Omental fat pad (tissue), 4 donors: ENCODE results near the gene VCPKMT. TPM values are rescaled to one million over a fixed set of nuclear protein-coding genes. Genes with fewer than 3 reads are reported as not detected.

ENCODE experiments used
- ATAC-seq: fragments of 150-250 bp; one replicate; pipeline ENCODE4 v1.9.1; 2016; ENCODE audit warnings: mild to moderate bottlenecking, moderate library complexity; ENCODE audit not compliant: low FRiP score
- DNase-seq: peaks from one replicate; pipeline ENCODE4 v3.0.0-alpha.2; 2019; ENCODE audit warnings: low spot score
- total RNA-seq, 4 donors: library from RNA; depleted of rRNA; stranded (reverse); fragments of >200 nt; gene quantifications; one replicate each; pipeline ENCODE4 v1.1.0, GENCODE V29; 2016
- TF ChIP-seq, protein P1 (sequence below), 3 donors: fragments of 450-650 bp; IDR thresholded peaks; one replicate each; pipeline ENCODE4 v1.5.1; 2016 to 2017; ENCODE audit warnings: antibody characterized with exemption in 3 of 3, mild to moderate bottlenecking in 3 of 3, moderate library complexity in 2 of 3

The VCPKMT gene
- total RNA-seq, 4 donors from 2014 or later = 3.9 to 9.9 (median 7.7) TPM

DNA sequence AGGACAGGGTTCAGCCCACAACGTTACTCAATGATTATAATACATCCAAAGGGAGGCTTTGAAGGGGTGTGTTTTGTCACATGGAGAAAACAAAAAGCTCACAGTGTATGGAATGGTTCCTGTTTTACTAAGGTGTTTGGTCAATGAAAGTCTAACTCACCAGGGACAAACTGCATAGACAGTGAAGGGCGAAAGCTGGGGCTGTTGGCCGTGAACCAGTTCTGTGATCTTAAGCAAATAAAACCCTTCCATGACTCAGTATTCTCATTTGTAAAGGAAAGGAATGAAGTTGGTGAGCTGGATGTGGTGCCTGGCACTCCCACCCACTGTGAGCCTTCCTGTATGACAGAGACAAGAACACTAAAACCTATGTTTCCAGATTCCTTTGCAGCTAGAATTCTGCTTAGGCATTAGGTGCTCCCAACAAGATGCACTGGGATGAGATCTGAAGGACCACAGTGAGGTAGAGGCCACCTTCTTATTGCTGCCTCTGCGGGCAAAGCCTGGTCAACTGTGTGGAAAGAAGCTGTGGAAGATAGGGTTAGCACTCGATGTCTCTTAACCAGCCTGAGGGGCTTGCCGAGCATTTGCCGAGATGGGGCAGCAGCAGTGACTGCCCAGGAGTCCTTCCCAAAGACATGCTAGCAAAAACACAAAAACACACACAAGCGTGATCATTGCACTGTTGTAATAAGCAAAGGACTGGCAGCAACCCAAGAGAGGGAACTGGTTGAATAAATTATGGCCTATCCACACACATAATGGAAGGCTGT lies 48.5 kb downstream of the VCPKMT start:
- TF ChIP-seq, protein P1, sequence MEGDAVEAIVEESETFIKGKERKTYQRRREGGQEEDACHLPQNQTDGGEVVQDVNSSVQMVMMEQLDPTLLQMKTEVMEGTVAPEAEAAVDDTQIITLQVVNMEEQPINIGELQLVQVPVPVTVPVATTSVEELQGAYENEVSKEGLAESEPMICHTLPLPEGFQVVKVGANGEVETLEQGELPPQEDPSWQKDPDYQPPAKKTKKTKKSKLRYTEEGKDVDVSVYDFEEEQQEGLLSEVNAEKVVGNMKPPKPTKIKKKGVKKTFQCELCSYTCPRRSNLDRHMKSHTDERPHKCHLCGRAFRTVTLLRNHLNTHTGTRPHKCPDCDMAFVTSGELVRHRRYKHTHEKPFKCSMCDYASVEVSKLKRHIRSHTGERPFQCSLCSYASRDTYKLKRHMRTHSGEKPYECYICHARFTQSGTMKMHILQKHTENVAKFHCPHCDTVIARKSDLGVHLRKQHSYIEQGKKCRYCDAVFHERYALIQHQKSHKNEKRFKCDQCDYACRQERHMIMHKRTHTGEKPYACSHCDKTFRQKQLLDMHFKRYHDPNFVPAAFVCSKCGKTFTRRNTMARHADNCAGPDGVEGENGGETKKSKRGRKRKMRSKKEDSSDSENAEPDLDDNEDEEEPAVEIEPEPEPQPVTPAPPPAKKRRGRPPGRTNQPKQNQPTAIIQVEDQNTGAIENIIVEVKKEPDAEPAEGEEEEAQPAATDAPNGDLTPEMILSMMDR (IDR thresholded peaks at IDR 0.05) = no peak
- ATAC-seq (no peak), DNase-seq (no peak)

DNA sequence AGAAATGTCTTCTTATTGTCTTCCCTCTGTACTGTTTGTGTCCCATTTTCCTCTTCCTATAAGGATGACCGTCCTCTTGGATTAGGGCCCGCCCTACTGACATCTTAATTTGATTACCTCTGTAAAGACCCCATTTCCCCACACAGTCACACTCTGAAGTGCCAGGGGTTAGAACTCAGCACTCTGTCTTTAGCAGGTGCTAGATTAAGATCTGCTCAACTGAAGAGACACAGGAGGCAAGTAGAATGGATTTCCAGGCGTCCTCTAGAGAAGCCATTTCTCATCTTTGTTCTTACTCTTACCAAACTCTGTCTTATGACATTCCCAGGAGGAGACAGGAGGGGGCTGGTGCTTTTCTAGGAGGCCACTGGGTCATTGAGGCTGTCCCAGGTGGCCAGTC lies 50.8 kb downstream of the VCPKMT start:
- ATAC-seq (no peak), DNase-seq (no peak)
- TF ChIP-seq, protein P1 (IDR thresholded peaks at IDR 0.05) = no peak

DNA sequence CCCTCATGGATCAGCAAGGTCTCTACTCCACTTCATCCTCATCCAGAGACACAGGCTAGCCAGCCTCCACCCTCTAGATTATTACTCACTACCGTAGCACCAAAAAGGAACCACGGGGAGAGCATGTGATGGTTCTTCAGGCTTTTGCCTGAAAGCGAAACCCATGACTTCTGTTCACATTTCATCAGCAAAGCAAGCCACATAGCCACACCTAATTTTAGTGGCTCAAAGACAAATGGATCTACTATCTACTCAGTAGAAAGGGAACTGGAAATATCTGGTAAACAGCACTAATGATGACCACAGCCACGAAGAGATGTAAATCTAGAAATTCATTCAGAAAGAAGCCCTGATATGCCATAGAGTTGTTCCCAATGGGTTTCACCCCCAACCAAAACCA lies 51.4 kb downstream of the VCPKMT start:
- TF ChIP-seq, protein P1 (IDR thresholded peaks at IDR 0.05) = no peak
- no peak for DNase-seq
- ATAC-seq = no peak

DNA sequence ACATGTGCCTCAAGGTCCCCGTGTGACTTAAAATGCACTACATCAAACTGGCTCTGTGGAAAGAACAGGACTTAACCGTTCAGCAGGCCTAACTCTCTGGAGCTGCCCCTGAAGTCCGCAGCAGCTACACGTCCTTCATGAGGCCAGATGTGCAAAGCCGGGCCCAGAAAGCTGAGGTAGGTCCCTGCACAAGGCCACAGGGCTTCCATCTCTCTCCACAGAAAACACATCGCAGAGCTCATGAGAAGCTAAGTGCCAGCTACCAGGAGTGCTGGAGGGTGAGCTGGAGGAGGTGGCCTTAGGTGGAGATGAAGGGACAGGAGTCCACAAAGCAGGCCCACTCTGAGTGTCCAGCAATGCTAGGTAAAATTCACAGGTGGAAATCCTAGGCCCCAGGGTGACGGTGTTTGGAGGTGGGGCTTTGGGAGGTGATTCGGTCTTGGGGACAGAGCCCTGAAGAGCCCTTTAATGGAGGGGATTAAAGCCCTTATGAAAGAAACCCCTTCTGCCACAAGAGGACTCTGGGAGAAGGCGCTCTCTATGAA lies 52.4 kb downstream of the VCPKMT start:
- TF ChIP-seq, protein P1 (IDR thresholded peaks at IDR 0.05) = no peak
- no peak for DNase-seq
- ATAC-seq = no peak

DNA sequence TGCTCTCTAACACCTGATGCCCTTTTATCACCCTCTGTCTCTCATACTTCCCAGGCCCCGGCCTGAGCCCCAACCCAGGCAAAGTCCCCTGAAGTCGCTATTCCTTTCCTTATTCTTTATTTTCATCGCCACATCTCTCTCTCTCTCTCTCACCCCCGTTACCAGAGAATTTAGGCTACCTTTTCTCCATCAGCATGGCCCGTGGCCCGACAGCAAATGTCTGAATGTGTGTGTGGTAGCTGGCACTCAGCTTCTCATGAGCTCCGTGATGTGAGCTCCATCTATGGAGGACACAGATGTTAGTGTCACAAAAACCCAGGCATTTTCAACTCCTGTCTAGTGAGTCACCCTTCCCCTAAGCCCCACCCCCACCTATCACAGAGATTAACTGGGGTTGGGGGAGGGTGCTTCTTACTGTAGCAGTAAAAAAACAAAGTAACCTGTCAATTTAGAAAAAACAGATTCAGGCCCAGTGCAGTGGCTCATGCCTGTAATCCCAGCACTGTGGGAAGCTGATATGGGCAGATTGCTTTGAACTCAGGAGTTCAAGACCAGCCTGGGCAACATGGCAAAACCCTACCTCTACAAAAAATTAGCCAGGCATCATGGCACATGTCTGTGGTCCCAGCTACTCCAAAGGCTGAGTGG lies 53.8 kb downstream of the VCPKMT start:
- peak; percentile 36 for ATAC-seq

DNA sequence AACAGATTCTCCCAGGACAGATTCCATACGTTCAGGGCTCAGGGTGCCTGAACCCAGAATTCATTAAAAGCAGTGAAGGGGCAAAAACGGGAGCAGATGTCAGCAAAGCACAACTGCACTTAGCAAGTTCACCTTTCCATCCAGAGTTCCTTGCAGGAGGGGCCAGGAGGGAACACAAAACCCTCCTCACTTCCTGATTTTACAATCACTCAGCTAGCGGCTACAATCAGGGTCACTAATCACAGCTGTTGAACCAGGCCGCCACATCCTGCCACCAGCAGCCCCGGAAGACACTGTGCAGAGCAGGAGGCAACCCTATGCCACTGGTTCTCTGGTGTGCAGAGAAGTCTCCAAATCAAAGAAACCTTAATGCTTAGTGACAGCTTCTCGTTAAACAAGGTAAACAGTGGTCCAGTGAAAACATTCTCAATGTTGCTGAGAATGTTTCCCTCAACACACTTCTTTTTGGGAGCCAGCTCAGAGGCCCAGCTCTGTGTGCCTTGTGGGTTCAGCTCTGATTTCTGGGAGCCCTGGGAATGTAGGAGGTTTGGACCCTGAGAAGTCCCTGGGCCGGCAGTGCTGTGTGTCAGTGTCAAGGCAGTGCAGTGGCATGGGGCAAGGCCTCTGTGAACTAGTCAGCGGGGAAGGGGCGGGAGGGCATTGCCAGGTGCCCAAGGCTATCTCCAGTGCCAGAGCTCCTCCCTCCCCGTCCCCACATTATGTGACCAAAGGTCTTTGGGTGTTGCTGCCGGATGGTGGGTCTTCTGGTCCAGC lies 54.5 kb downstream of the VCPKMT start:
- no peak for DNase-seq
- no peak for ATAC-seq
- TF ChIP-seq, protein P1 (IDR thresholded peaks at IDR 0.05) = no peak

More for the DNA sequence above, 53.8 kb downstream of the VCPKMT start:
- TF ChIP-seq, protein P1 (IDR thresholded peaks at IDR 0.05) = no peak
- no peak for DNase-seq
